ENCODE results near the gene DCST1. TPM values are rescaled to one million over a fixed set of nuclear protein-coding genes. Genes with fewer than 3 reads are reported as not detected.

Gene DCST1
- polyA plus RNA-seq, 1 experiment, result not detected

GRCh38 chr1:155063550-155064110, 30.0 kb downstream of the DCST1 start, which contains the start of gene EFNA4:
Gene EFNA4 (plus strand): TSS chr1:155063740. CDS start chr1:155063824, 84 bp downstream.
- DNase-seq (ENCODE audit: low read depth), result no peak
- H3K27me3 ChIP-seq (ENCODE audit: control insufficient read depth, insufficient read depth, low read length), result no peaks in the 10 kb centered on the region
- H3K4me3 ChIP-seq (ENCODE audit: low read depth, low read length), result peak within 1 kb of the TSS; percentile 78
- ChIA-PET POLR2A (no interaction called here), CTCF (interaction anchor here (0.6 to 17.0 kb wide), 12 partner anchors 9 to 208 kb away, joined by 3 to 168 read pairs (median 6); partner anchors contain the start of genes ADAM15, EFNA3, KRTCAP2 and PBXIP1)
- TF ChIP-seq CTCF (IDR thresholded peaks at IDR 0.05; ENCODE audit: insufficient read depth, low read depth, low read length), result no peak
- peaks cover 4% of the 10 kb centered on the region for H3K36me3 ChIP-seq (ENCODE audit: control insufficient read depth, insufficient read depth, low read length)

- ChIA-PET CTCF (interaction anchor here (1.0 to 17.0 kb wide), 11 partner anchors 10 to 109 kb away, joined by 3 to 168 read pairs (median 6); partner anchors contain the start of genes ADAM15, EFNA3 and KRTCAP2), POLR2A (interaction anchor here (0.9 kb wide), 1 partner anchor 13 kb away, joined by 4 read pairs; the partner anchor contains the start of gene ADAM15)
- H3K4me3 ChIP-seq (ENCODE audit: low read depth, low read length), result peak overlapping the region; percentile 78
- H3K36me3 ChIP-seq (ENCODE audit: control insufficient read depth, insufficient read depth, low read length), result peaks cover 9% of the 10 kb centered on the region
- H3K27me3 ChIP-seq (ENCODE audit: control insufficient read depth, insufficient read depth, low read length), result no peaks in the 10 kb centered on the region
- DNase-seq (ENCODE audit: low read depth), result no peak
- no peak for TF ChIP-seq CTCF (IDR thresholded peaks at IDR 0.05; ENCODE audit: insufficient read depth, low read depth, low read length)
Observed at GRCh38 chr1:155064111-155064831, 30.6 kb downstream of the DCST1 start.

- CTCF ChIA-PET, result interaction anchor here (1.0 to 17.0 kb wide), 9 partner anchors 10 to 108 kb away, joined by 3 to 168 read pairs (median 6); partner anchors contain the start of genes ADAM15 and KRTCAP2
- Histone ChIP-seq H3K27me3 (ENCODE audit: control insufficient read depth, insufficient read depth, low read length) (no peaks in the 10 kb centered on the region), H3K36me3 (ENCODE audit: control insufficient read depth, insufficient read depth, low read length) (peaks cover 12% of the 10 kb centered on the region), H3K4me3 (ENCODE audit: low read depth, low read length) (no peak overlapping the region)
- TF ChIP-seq CTCF (IDR thresholded peaks at IDR 0.05; ENCODE audit: insufficient read depth, low read depth, low read length), result no peak
- POLR2A ChIA-PET, result interaction anchor here (0.9 kb wide), 1 partner anchor 14 kb away, joined by 4 read pairs; the partner anchor contains the start of gene ADAM15
- no peak for DNase-seq (ENCODE audit: low read depth)
Observed at GRCh38 chr1:155064832-155065429, 31.3 kb downstream of the DCST1 start.

- POLR2A ChIA-PET, result no interaction called here
- CTCF ChIA-PET, result interaction anchor here (0.6 to 17.0 kb wide), 3 partner anchors 15 to 105 kb away, joined by 3 to 147 read pairs (median 18); partner anchors contain the start of genes ADAM15 and PYGO2
- no peak for TF ChIP-seq CTCF (IDR thresholded peaks at IDR 0.05; ENCODE audit: insufficient read depth, low read depth, low read length)
- Histone ChIP-seq H3K27me3 (ENCODE audit: control insufficient read depth, insufficient read depth, low read length) (no peaks in the 10 kb centered on the region), H3K36me3 (ENCODE audit: control insufficient read depth, insufficient read depth, low read length) (peaks cover 11% of the 10 kb centered on the region), H3K4me3 (ENCODE audit: low read depth, low read length) (no peak overlapping the region)
- no peak for DNase-seq (ENCODE audit: low read depth)
Observed at GRCh38 chr1:155066777-155067176, 33.2 kb downstream of the DCST1 start.

GRCh38 chr1:155068599-155068998, 35.0 kb downstream of the DCST1 start:
- no peak overlapping the region for H3K4me3 ChIP-seq (ENCODE audit: low read depth, low read length)
- no peaks in the 10 kb centered on the region for H3K27me3 ChIP-seq (ENCODE audit: control insufficient read depth, insufficient read depth, low read length)
- ChIA-PET POLR2A (no interaction called here), CTCF (interaction anchor here (17.0 kb wide), 1 partner anchor 16 kb away, joined by 147 read pairs; no protein-coding TSS in a partner anchor)
- peaks cover 11% of the 10 kb centered on the region for H3K36me3 ChIP-seq (ENCODE audit: control insufficient read depth, insufficient read depth, low read length)
- TF ChIP-seq CTCF (IDR thresholded peaks at IDR 0.05; ENCODE audit: insufficient read depth, low read depth, low read length), result no peak
- no peak for DNase-seq (ENCODE audit: low read depth)

All from BJ (cell line).